HEK293 (cell line): ENCODE measurements around the gene MTHFSD.

Experiments used
- CTCF ChIA-PET: fragments of 350-600 bp; formaldehyde crosslinking; extraction: SDS; loops from one replicate; lab custom pipeline; 2021; ENCODE audit warnings: antibody characterized with exemption; lab: Yijun Ruan, JAX
- POLR2A ChIA-PET: fragments of 300-600 bp; formaldehyde crosslinking; extraction: SDS; loops from one replicate; lab custom pipeline; 2020; ENCODE audit warnings: antibody characterized with exemption, inconsistent platforms; lab: Yijun Ruan, JAX
- H3K27ac ChIP-seq: fragments of 200-500 bp; sonication (Bioruptor generic); 2 replicates; pipeline ENCODE4 v1.5.1; 2014; ENCODE audit warnings: low read depth, low read length, control low read depth, inconsistent platforms; ENCODE audit errors: extremely low read depth
- H3K36me3 ChIP-seq, 2 experiments: fragments of 200-500 bp in 1 of 2; sonication (Bioruptor generic) in 1 of 2; 1 replicate in 1 of 2; 2 replicates in 1 of 2; pipeline ENCODE4 v1.5.1; 2014 to 2017; ENCODE audit warnings: inconsistent platforms in 2 of 2, low read length in 2 of 2; ENCODE audit not compliant: control insufficient read depth in 2 of 2, insufficient read depth in 1 of 2
- H3K4me1 ChIP-seq: fragments of 200-500 bp; sonication (Bioruptor generic); 2 replicates; pipeline ENCODE4 v1.5.1; 2014; ENCODE audit warnings: mild to moderate bottlenecking, low read length, inconsistent platforms; ENCODE audit not compliant: control insufficient read depth, insufficient read depth
- H3K4me3 ChIP-seq: 2 replicates; pipeline ENCODE4 v1.5.1; 2011; ENCODE audit warnings: low read depth, mild to moderate bottlenecking, control low read depth, low read length, moderate library complexity
- H3K9me3 ChIP-seq: fragments of 200-500 bp; sonication (Bioruptor generic); 2 replicates; pipeline ENCODE4 v1.5.1; 2014; ENCODE audit warnings: low read depth, low read length, inconsistent platforms; ENCODE audit not compliant: control insufficient read depth, insufficient read depth
- BCL11B ChIP-seq: fragments of 450-650 bp; formaldehyde crosslinking; IDR thresholded peaks from 2 replicates; pipeline ENCODE4 v1.5.1; 2016; ENCODE audit warnings: low read depth, missing biosample characterization, missing genetic modification characterization
- EGR2 ChIP-seq: fragments of 450-650 bp; formaldehyde crosslinking; IDR thresholded peaks from 2 replicates; pipeline ENCODE4 v1.5.1; 2016; ENCODE audit warnings: low read depth, missing biosample characterization, missing genetic modification characterization
- KLF8 ChIP-seq: fragments of 450-650 bp; formaldehyde crosslinking; IDR thresholded peaks from 2 replicates; pipeline ENCODE4 v1.5.1; 2016; ENCODE audit warnings: missing biosample characterization, missing genetic modification characterization
- OVOL3 ChIP-seq: fragments of 450-650 bp; formaldehyde crosslinking; IDR thresholded peaks from 2 replicates; pipeline ENCODE4 v1.5.1; 2016; ENCODE audit warnings: missing biosample characterization, missing genetic modification characterization
- SP7 ChIP-seq: fragments of 450-650 bp; formaldehyde crosslinking; IDR thresholded peaks from 2 replicates; pipeline ENCODE4 v1.5.1; 2016; ENCODE audit warnings: missing biosample characterization, missing genetic modification characterization
- TRIM28 ChIP-seq: IDR thresholded peaks from 2 replicates; pipeline ENCODE4 v1.6.1; 2011; ENCODE audit warnings: low read length, control low read depth, borderline replicate concordance
- YY1 ChIP-seq: fragments of 450-650 bp; formaldehyde crosslinking; IDR thresholded peaks from 2 replicates; pipeline ENCODE4 v1.5.1; 2018; ENCODE audit warnings: missing biosample characterization, missing genetic modification characterization
- ZFHX2 ChIP-seq: fragments of 450-650 bp; formaldehyde crosslinking; conservative IDR thresholded peaks from 2 replicates; pipeline ENCODE4 v1.5.1; 2016; ENCODE audit warnings: missing biosample characterization, missing genetic modification characterization
- ZIC2 ChIP-seq: fragments of 450-650 bp; formaldehyde crosslinking; IDR thresholded peaks from 2 replicates; pipeline ENCODE4 v1.5.1; 2016; ENCODE audit warnings: missing biosample characterization, missing genetic modification characterization
- ZNF174 ChIP-seq: fragments of 450-650 bp; formaldehyde crosslinking; IDR thresholded peaks from 2 replicates; pipeline ENCODE4 v1.5.0; 2017; ENCODE audit warnings: missing biosample characterization, mild to moderate bottlenecking, missing genetic modification characterization
- ZNF211 ChIP-seq: fragments of 450-650 bp; formaldehyde crosslinking; IDR thresholded peaks from 2 replicates; pipeline ENCODE4 v1.5.1; 2016; ENCODE audit warnings: low read depth, missing biosample characterization, missing genetic modification characterization
- ZNF37A ChIP-seq: fragments of 450-650 bp; IDR thresholded peaks from 2 replicates; pipeline ENCODE4 v1.5.1; 2018; ENCODE audit warnings: missing biosample characterization, missing genetic modification characterization
- ZNF416 ChIP-seq: fragments of 450-650 bp; formaldehyde crosslinking; IDR thresholded peaks from 2 replicates; pipeline ENCODE4 v1.5.1; 2016; ENCODE audit warnings: missing biosample characterization, missing genetic modification characterization
- ZNF514 ChIP-seq: fragments of 450-650 bp; formaldehyde crosslinking; IDR thresholded peaks from 2 replicates; pipeline ENCODE4 v1.5.1; 2016; ENCODE audit warnings: missing biosample characterization, missing genetic modification characterization
- ZNF549 ChIP-seq: fragments of 450-650 bp; IDR thresholded peaks from 2 replicates; pipeline ENCODE4 v1.5.1; 2018; ENCODE audit warnings: missing biosample characterization, missing genetic modification characterization, mild to moderate bottlenecking, inconsistent platforms, moderate library complexity
- ZNF558 ChIP-seq: fragments of 450-650 bp; formaldehyde crosslinking; IDR thresholded peaks from 2 replicates; pipeline ENCODE4 v1.5.1; 2016; ENCODE audit warnings: missing biosample characterization, missing genetic modification characterization
- ZNF600 ChIP-seq: fragments of 450-650 bp; formaldehyde crosslinking; IDR thresholded peaks from 2 replicates; pipeline ENCODE4 v1.5.1; 2016; ENCODE audit warnings: missing biosample characterization, missing genetic modification characterization
- ZNF677 ChIP-seq: fragments of 450-650 bp; IDR thresholded peaks from 2 replicates; pipeline ENCODE4 v1.5.0; 2018; ENCODE audit warnings: missing biosample characterization, mild to moderate bottlenecking, missing genetic modification characterization, moderate library complexity
- ZNF701 ChIP-seq: fragments of 450-650 bp; formaldehyde crosslinking; IDR thresholded peaks from 2 replicates; pipeline ENCODE4 v1.5.1; 2016; ENCODE audit warnings: missing biosample characterization, missing genetic modification characterization
- ZNF777 ChIP-seq: fragments of 450-650 bp; formaldehyde crosslinking; IDR thresholded peaks from 2 replicates; pipeline ENCODE4 v1.5.1; 2017; ENCODE audit warnings: missing biosample characterization, missing genetic modification characterization, borderline replicate concordance
- TF ChIP-seq, protein P1 (sequence below): fragments of 450-650 bp; formaldehyde crosslinking; IDR thresholded peaks from 2 replicates; pipeline ENCODE4 v1.5.1; 2016; ENCODE audit warnings: missing biosample characterization, missing genetic modification characterization
- TF ChIP-seq, protein P2 (sequence below): fragments of 450-650 bp; formaldehyde crosslinking; IDR thresholded peaks from 2 replicates; pipeline ENCODE4 v1.5.1; 2016; ENCODE audit warnings: missing biosample characterization, missing genetic modification characterization

Gene MTHFSD

DNA sequence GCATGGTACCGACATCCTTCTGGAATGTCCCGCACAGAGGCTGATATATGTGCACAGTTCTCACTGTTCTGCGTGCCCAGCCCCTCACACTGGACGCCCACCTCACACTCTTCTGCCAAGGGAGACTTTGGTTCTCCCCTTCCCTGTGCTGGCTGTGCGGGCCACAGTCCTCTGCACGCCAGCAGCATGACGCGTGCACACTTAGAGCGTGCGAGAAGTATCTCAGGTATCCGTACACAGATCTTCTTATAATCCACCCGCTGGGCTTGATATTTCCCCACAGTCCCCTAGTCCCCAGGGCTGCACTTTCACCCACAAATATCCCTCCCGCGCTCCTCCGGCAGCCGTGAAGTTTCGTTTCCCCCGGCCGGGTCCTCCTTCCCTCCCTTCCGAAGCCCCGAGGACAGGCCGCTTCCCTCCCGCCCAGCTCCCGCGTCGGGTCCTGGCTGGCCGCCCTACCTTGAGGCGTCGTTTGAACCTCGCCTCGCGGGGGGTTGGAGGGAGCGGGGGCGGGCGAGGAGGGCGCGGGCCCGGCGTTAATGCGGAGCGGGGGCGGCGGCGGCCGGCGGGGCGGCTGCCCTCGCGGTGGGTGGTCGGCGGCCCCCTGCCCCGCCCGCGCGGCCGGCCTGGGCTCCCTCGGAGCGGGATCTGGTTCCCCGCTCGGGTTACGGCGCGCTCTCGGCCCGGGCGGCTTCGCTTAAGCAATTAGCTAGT lies 49.7 kb downstream of the MTHFSD start (continued):
- TF ChIP-seq EGR2 (tag by site-specific recombination): peak; percentile 44; the same call in 1 of the 2 replicates
- peak; percentile 73 for TF ChIP-seq ZFHX2 (tag by site-specific recombination)
- TF ChIP-seq ZNF777 (tag by site-specific recombination): no peak

- CTCF ChIA-PET: interaction anchor here (0.9 kb wide), 1 partner anchor 9 kb away, joined by 3 read pairs; no protein-coding TSS in a partner anchor
- no peaks in the 10 kb centered on the region for H3K36me3 ChIP-seq
- TF ChIP-seq ZNF701 (tag by site-specific recombination) (no peak), ZNF549 (tag by site-specific recombination) (no peak), ZIC2 (tag by site-specific recombination) (no peak), SP7 (tag by site-specific recombination) (no peak), ZNF416 (no peak), TRIM28 (no peak), KLF8 (no peak), ZNF37A (tag by site-specific recombination) (no peak), BCL11B (no peak)
- TF ChIP-seq, protein P1, sequence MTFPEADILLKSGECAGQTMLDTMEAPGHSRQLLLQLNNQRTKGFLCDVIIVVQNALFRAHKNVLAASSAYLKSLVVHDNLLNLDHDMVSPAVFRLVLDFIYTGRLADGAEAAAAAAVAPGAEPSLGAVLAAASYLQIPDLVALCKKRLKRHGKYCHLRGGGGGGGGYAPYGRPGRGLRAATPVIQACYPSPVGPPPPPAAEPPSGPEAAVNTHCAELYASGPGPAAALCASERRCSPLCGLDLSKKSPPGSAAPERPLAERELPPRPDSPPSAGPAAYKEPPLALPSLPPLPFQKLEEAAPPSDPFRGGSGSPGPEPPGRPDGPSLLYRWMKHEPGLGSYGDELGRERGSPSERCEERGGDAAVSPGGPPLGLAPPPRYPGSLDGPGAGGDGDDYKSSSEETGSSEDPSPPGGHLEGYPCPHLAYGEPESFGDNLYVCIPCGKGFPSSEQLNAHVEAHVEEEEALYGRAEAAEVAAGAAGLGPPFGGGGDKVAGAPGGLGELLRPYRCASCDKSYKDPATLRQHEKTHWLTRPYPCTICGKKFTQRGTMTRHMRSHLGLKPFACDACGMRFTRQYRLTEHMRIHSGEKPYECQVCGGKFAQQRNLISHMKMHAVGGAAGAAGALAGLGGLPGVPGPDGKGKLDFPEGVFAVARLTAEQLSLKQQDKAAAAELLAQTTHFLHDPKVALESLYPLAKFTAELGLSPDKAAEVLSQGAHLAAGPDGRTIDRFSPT (tag by site-specific recombination): no peak
- H3K27ac ChIP-seq: no peak overlapping the region
- POLR2A ChIA-PET: no interaction called here
- H3K9me3 ChIP-seq: no peaks in the 10 kb centered on the region
- H3K4me3 ChIP-seq: no peak overlapping the region
- peaks cover 3% of the 10 kb centered on the region for H3K4me1 ChIP-seq
Observed at GRCh38 chr16:86504315-86505184, 50.5 kb downstream of the MTHFSD start.

GRCh38 chr16:86503830-86504229 lies 51.2 kb downstream of the MTHFSD start:
- POLR2A ChIA-PET: no interaction called here
- no peak overlapping the region for H3K27ac ChIP-seq
- no peaks in the 10 kb centered on the region for H3K36me3 ChIP-seq
- no peaks in the 10 kb centered on the region for H3K9me3 ChIP-seq
- peaks cover 3% of the 10 kb centered on the region for H3K4me1 ChIP-seq
- CTCF ChIA-PET: interaction anchor here (0.9 kb wide), 1 partner anchor 10 kb away, joined by 3 read pairs; no protein-coding TSS in a partner anchor
- no peak overlapping the region for H3K4me3 ChIP-seq
- TF ChIP-seq ZNF677 (tag by site-specific recombination) (no peak), ZNF514 (tag by site-specific recombination) (no peak), ZNF549 (tag by site-specific recombination) (no peak), ZNF600 (no peak), OVOL3 (tag by site-specific recombination) (no peak), ZNF211 (no peak), ZNF558 (tag by site-specific recombination) (no peak), ZNF174 (tag by site-specific recombination) (no peak), YY1 (no peak)
- TF ChIP-seq, protein P2, sequence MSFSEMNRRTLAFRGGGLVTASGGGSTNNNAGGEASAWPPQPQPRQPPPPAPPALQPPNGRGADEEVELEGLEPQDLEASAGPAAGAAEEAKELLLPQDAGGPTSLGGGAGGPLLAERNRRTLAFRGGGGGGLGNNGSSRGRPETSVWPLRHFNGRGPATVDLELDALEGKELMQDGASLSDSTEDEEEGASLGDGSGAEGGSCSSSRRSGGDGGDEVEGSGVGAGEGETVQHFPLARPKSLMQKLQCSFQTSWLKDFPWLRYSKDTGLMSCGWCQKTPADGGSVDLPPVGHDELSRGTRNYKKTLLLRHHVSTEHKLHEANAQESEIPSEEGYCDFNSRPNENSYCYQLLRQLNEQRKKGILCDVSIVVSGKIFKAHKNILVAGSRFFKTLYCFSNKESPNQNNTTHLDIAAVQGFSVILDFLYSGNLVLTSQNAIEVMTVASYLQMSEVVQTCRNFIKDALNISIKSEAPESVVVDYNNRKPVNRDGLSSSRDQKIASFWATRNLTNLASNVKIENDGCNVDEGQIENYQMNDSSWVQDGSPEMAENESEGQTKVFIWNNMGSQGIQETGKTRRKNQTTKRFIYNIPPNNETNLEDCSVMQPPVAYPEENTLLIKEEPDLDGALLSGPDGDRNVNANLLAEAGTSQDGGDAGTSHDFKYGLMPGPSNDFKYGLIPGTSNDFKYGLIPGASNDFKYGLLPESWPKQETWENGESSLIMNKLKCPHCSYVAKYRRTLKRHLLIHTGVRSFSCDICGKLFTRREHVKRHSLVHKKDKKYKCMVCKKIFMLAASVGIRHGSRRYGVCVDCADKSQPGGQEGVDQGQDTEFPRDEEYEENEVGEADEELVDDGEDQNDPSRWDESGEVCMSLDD: no peak
